ENCODE results near the gene SIK3.

Gene SIK3

DNA sequence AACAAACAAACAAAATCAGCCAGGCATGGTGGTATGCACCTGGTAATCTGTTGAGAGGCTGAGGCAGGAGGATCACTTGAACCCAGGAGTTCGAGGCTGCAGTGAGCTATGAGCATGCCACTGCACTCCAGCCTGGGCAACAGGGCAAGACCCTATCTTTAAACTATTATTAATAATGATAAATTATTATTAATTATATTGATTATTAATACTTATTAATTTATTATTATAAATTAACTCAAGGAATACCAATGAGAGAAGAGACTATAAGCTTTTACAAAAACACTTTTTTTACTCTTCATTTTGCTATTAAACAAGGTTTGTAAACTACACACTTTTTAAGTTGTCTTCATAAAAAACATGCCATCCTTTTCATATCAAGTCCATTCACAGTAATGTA lies 163.1 kb downstream of the SIK3 start:
- peaks cover 11 to 13% of the 10 kb centered on the region in 2 donors for H3K9me3 Mint-ChIP-seq
- no peak for ATAC-seq
- H3K4me1 Mint-ChIP-seq = peaks cover 32% of the 10 kb centered on the region
- H3K27ac Mint-ChIP-seq = no peak overlapping the region
- DNase-seq = no peak
- no peak overlapping the region for H3K4me3 Mint-ChIP-seq
- no peaks in the 10 kb centered on the region for H3K27me3 Mint-ChIP-seq

DNA sequence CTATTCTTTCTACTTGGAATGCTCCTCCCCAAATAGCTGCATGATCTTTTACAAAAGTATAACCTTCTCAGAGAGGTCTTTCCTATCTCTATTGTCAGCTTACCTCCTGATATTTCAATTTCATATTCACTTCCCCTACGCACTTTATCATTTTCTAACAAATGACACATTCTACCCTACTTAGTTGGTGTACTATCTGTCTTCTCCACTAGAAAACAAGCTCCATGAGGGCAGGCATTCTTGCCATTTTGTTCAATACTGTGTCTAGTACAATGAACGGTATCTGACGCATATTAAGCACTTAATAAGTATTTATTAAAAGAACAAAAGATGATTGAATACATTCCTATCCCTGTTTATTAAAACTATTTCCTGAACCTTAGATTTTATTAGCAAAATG lies 164.3 kb downstream of the SIK3 start:
- Mint-ChIP-seq H3K4me1 (peaks cover 43% of the 10 kb centered on the region), H3K27ac (no peak overlapping the region), H3K9me3 (peaks cover 11 to 13% of the 10 kb centered on the region in 2 donors), H3K27me3 (no peaks in the 10 kb centered on the region), H3K4me3 (no peak overlapping the region)
- DNase-seq (no peak), ATAC-seq (no peak)

DNA sequence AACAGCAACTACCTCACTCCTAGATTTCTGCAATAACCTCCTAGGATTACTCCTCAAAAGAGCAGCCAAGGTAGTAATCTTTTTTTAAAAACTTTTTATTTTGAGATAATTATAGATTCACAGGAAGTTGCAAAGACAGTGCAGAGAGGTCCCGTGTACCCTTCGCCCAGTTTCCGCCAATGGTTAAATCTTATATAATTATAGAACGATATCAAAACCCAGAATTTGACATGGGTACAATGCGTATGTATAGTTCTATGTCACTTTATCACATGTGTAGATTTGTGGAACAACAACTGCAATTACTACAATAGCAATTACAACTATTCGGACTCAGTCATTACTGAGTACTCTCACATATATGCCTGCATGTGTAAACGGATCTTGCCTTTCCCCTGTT lies 166.0 kb downstream of the SIK3 start:
- ATAC-seq (no peak), DNase-seq (no peak)
- Mint-ChIP-seq H3K9me3 (peaks cover 11 to 13% of the 10 kb centered on the region in 2 donors), H3K4me1 (peaks cover 61% of the 10 kb centered on the region), H3K27me3 (no peaks in the 10 kb centered on the region), H3K27ac (peak overlapping the region; percentile 13 to 96), H3K4me3 (peak overlapping the region; percentile 58 to 74)

DNA sequence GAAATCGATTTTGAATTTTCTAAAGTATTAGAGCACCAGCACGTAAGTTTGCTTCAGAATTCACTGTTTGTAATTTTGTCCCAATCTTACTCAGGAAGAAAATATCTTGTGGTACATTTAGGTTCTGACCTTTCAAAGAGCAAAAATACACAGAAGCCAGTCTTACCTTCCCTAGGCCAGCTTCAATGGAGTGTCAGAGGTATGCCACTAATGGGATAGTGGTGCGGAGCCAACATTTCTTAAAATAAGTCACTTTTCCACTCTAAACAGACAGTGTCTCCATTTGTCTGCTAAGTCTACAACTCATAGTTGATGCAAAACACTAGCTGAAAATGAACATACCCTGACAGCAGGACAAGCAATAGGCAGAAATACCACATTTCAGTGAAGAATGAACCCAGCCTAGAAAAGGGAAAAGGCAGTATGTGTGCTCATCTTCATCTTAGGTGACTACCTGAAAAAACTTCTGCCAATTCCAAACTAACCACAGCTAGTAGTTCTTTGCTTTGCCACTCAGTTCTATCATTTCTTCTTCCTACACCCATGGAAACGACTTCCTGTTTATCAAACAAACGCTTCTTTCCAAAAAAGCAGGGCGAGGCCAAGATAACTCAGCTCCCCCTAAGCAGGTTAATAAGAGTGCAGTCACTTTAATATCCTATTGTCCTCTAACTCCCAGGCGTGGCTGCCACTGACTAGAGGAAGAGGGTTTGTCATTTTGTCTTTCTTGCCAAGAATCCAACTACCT lies 166.8 kb downstream of the SIK3 start:
- peak in 1 of 2 donors; percentile 44 for DNase-seq
- peak overlapping the region; percentile 58 to 74 for H3K4me3 Mint-ChIP-seq
- H3K4me1 Mint-ChIP-seq = peaks cover 69% of the 10 kb centered on the region
- peak; percentile 82 for ATAC-seq
- no peaks in the 10 kb centered on the region for H3K27me3 Mint-ChIP-seq
- H3K27ac Mint-ChIP-seq = peak overlapping the region; percentile 13 to 96
- H3K9me3 Mint-ChIP-seq = peaks cover 11 to 13% of the 10 kb centered on the region in 2 donors

DNA sequence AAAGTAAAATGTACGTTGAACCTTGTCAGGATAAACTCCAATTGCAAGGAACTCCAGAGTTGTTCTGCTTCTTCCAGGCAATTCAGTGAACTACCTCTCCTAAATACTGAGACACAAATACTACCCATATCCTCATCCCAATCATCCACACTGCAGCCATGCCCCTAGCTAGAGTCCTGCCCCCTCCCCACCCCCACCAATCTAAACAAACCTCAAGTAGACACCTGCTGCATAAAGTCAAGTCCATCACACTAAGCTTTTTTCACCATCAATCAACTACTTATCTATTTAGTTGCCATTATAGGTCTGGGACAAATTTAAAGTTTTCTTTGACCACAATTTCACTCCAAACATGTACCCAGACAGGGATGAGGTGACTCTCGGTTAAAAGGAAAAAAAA lies 167.6 kb downstream of the SIK3 start:
- peak overlapping the region in 1 of 2 donors; percentile 31 for H3K27ac Mint-ChIP-seq
- no peak for DNase-seq

DNA sequence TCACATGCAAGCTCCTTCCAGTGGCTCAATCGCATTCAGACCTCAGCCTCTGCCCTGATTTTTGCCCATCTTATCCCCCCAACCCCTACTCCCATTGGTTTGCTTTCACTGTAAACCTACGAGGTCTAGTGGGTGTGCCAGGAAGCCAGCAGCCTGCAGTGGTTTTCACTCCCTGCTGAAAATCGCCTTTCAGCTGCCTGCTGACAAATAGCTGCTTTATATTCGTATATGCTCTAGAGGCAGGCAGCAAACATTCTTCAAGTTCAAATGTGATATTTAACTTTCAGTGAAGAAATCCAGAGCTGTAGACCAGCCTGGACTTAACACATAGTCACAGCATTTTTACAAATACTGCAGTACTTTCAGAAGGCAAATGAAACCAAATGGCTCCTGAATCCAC lies 168.1 kb downstream of the SIK3 start:
- DNase-seq (no peak), ATAC-seq (no peak)
- Mint-ChIP-seq H3K27ac (peak overlapping the region; percentile 31 to 59), H3K9me3 (peaks cover 11 to 13% of the 10 kb centered on the region in 2 donors), H3K4me1 (peaks cover 80% of the 10 kb centered on the region), H3K27me3 (no peaks in the 10 kb centered on the region), H3K4me3 (peak overlapping the region; percentile 58 to 74)

More for the DNA sequence above, 167.6 kb downstream of the SIK3 start:
- Mint-ChIP-seq H3K4me3 (peak overlapping the region; percentile 58 to 74), H3K4me1 (peaks cover 77% of the 10 kb centered on the region), H3K9me3 (peaks cover 11 to 13% of the 10 kb centered on the region in 2 donors), H3K27me3 (no peaks in the 10 kb centered on the region)
- ATAC-seq = no peak

DNA sequence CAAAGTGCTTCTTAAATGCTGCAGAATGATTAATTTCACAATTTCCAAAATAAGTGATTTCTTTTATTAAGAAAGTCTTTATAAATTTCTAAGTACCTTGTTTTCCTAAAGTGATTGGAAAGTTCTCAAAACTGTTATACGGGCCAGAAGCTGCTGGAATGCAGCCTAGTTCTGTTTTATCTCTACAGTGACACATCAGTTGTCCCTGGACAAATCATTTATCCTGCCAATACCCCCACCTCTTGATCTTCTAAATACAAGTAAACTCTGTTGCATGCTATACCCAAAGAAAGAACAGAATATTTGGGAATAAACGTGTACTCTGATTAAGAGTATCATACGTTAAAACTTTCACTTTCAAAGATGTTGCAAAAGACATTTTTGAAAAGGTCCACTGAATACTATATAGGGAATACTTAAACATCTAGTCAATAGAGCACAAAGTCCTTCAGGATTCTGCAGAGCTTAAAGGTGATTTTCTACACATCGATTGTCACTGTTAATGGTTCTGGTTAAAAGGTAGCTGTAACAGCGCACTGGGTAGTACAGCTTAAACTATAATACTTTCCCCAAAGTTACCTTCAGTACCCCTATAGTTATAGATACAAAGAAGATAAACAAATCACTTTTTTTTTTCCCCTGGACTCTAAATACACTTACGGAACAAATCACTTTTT lies 168.7 kb downstream of the SIK3 start:
- Mint-ChIP-seq H3K9me3 (peaks cover 11 to 13% of the 10 kb centered on the region in 2 donors), H3K27me3 (no peaks in the 10 kb centered on the region), H3K4me1 (peaks cover 86% of the 10 kb centered on the region), H3K27ac (peak overlapping the region in 1 of 2 donors; percentile 75), H3K4me3 (peak overlapping the region; percentile 58 to 74)
- DNase-seq (no peak), ATAC-seq (no peak)

DNA sequence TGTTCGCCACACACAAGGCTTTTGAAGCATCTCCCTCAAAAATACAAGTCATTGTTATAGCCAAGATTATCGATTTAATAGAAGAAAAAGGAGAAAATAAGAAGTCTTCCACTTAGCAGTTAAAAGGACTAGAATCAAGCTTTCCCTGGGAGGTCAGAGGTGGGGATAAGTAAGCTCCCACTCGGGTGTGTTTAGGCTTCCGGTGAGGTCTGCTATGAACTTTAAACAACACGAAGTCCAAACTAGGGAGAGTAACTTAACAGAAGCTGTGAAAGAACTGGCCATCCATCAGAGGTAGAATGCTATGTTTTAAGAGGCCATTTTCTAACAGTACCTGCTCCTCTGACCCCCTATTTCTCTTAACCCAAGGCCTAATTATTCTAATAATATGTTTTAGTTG lies 169.4 kb downstream of the SIK3 start:
- Mint-ChIP-seq H3K27me3 (no peaks in the 10 kb centered on the region), H3K4me1 (peaks cover 88% of the 10 kb centered on the region), H3K4me3 (peak overlapping the region in 1 of 2 donors; percentile 27), H3K9me3 (peaks cover 5 to 6% of the 10 kb centered on the region in 2 donors), H3K27ac (peak overlapping the region; percentile 17 to 54)
- no peak for ATAC-seq
- DNase-seq = no peak

DNA sequence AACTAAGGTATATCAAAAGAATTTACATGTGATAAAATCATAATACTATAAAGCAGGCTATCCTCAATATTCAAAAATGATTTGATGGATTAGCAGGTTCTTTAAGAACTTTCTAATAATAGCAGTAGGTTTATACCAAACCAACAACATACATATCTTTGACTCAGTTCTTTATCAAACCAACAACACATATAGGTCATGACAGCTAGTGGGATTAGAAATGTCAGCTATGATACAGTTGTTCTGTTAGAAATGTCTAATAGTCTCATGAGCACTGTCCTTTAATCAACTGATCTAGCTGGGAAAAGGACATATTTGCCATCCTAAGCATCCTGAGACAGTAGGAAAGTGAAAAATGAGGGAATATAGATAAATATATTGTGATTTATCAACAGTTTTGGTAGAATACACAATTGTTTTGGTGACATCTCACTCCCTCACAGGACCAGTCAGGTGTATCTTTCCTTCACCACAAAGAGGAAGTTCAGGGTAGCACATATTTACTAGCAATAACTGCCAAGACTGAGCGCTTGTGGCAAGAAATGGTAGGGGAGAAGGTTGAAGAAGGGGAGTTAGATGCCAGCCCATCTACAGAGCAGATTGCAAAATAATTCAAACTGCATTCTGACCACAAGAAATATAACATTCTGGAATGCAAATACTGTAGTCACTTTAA lies 170.0 kb downstream of the SIK3 start:
- ATAC-seq = peak; percentile 52
- H3K27me3 Mint-ChIP-seq = no peaks in the 10 kb centered on the region
- H3K27ac Mint-ChIP-seq = peak overlapping the region in 1 of 2 donors; percentile 49
- DNase-seq = no peak
- H3K4me1 Mint-ChIP-seq = peaks cover 83% of the 10 kb centered on the region
- H3K4me3 Mint-ChIP-seq = peak overlapping the region in 1 of 2 donors; percentile 19
- no peaks in the 10 kb centered on the region for H3K9me3 Mint-ChIP-seq

DNA sequence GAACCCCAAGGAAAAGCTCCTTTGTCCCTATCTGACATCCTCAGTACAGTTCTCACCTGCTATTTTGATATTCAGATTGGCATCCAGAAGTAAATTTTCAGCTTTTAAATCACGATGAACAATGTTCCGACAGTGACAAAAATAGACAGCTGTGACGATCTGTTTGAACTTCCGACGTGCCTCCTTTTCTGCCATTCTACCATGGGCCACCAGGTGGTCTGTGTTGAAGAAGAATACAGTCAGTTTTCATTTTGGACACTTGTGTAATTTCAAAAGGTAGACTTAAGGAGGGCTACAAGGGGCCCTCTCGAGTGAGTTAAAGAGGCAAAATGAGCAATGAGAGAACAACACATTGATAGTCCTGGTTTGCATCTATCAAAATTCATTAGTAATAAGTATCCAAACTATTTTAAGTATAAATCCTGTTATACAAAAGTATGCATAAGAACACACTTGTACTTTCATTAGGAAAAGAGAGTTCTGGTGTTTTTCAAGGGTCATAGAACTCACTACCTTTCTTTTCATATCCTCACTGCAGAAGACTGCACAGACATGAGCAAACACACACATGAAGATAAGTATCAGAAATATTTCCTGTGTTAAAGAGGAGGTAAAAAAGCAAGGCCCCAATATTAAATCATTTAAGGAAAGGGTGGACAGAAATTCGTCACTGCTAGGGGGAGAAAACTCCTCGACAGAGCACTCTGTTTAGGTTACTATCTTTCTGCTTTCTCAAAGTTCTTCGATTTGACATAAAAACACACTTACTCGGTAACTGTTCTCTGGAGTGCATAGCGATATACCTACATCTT lies 170.9 kb downstream of the SIK3 start:
- no peaks in the 10 kb centered on the region for H3K27me3 Mint-ChIP-seq
- peak; percentile 58 for ATAC-seq
- peak; percentile 37 to 51 for DNase-seq
- H3K27ac Mint-ChIP-seq = peak overlapping the region; percentile 4 to 49
- no peaks in the 10 kb centered on the region for H3K9me3 Mint-ChIP-seq
- peak overlapping the region; percentile 42 to 51 for H3K4me3 Mint-ChIP-seq
- H3K4me1 Mint-ChIP-seq = peaks cover 79% of the 10 kb centered on the region

DNA sequence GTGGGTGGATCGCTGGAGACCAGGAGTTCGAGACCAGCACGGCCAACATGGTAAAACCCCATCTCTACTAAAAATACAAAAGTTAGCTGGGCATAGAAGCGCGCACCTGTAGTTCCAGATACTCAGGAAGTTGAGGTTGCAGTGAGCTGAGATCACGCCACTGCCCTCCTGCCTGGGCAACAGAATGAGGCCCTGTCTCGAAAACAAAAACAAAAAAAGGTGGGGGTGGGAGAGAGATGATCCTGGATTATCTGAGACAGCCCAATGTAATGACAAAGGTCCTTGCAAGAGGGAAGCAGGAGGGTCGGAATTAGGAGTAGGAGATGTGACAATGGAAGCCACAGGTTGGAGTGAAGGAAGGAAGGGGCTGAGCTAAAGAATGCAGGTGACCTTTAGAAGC lies 173.2 kb downstream of the SIK3 start:
- Mint-ChIP-seq H3K4me3 (peak overlapping the region; percentile 68 to 70), H3K4me1 (peaks cover 60% of the 10 kb centered on the region)
- no peak for DNase-seq

DNA sequence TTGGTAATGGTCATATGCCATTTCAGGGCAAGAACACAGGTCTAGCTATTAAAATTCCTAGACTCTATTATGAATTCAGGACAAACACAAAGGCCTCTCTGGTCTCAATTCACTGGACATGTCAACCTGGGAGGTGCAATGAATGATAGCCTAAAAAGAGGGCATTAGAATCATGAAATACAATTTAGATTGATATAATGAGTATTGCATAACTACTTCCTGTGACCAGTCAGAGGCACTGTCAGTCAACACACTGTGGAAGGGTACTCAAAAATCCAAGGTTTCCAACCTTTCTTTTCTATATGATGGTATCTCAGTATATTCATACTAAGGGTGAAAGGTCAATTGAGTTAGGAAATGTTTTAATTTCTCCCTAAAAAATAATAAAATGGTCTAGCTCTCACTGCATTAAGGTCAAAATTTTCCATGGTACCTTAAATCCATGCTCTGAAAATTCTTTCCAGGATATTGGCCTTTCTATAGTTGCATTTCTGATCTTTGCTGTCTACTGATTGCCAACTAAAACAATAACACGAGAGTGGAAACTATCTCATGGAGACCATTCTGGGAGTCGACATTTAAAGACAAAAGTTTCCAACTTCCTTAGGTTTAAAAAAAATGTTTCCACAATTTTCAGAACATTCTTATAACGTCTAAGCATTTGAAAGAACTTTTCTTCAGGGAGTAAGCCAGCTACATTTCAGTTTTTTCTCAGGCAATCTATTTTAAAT lies 179.1 kb downstream of the SIK3 start:
- H3K27me3 Mint-ChIP-seq = no peaks in the 10 kb centered on the region
- peaks cover 10% of the 10 kb centered on the region for H3K4me1 Mint-ChIP-seq
- no peak overlapping the region for H3K4me3 Mint-ChIP-seq
- DNase-seq (no peak), ATAC-seq (no peak)
- no peak overlapping the region for H3K27ac Mint-ChIP-seq
- H3K9me3 Mint-ChIP-seq = no peaks in the 10 kb centered on the region

More for the DNA sequence above, 173.2 kb downstream of the SIK3 start:
- ATAC-seq = peak; percentile 53
- Mint-ChIP-seq H3K9me3 (no peaks in the 10 kb centered on the region), H3K27ac (peak overlapping the region; percentile 91 to 95), H3K27me3 (no peaks in the 10 kb centered on the region)

DNA sequence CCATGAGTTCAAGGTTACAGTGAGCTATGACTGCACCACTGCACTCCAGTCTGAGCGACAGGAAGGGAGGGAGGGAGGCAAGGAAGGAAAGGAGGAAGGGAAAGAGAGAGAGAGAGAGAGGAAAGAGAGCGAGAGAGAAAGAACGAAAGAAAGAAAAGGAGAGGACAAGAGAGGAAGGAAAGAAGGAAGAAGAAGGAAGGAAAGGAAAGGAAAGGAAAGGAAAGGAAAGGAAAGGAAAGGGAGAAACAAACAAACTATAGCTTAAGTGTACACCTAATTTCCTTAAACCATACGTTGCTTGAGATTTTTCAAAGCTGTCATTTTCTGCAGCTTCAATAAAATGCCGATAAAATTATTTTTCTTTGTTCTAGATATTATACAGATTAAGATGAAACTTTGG lies 180.6 kb downstream of the SIK3 start:
- Mint-ChIP-seq H3K4me1 (peaks cover 10% of the 10 kb centered on the region), H3K4me3 (no peak overlapping the region), H3K27ac (no peak overlapping the region), H3K9me3 (no peaks in the 10 kb centered on the region), H3K27me3 (no peaks in the 10 kb centered on the region)
- ATAC-seq = no peak
- DNase-seq = no peak

DNA sequence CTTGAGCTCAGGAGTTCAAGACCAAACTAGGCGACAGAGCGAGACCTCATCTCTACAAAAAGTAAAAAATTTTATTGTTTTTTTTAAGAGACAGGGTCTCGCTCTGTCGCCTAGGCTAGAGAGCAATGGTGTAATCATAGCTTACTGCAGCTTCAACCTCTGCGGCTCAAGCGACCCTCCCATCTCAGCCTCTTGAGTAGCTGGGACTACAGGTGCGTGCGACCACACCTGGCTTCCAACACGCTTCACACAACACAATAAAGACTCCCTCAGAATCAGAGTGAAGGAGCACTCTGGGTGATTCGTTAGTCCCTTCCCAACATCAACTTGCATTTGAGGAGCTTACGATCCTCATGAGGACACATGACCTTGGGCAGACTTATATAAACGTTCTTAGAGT lies 181.3 kb downstream of the SIK3 start:
- H3K4me3 Mint-ChIP-seq = no peak overlapping the region
- H3K27ac Mint-ChIP-seq = no peak overlapping the region
- ATAC-seq = no peak
- no peaks in the 10 kb centered on the region for H3K9me3 Mint-ChIP-seq
- H3K4me1 Mint-ChIP-seq = peaks cover 10% of the 10 kb centered on the region
- no peaks in the 10 kb centered on the region for H3K27me3 Mint-ChIP-seq
- no peak for DNase-seq

Measured in stimulated activated naive CD8-positive, alpha-beta T cell treated with anti-CD3 and anti-CD28 coated beads, Interleukin-15, amount 100 ng/mL, for 72 hours (primary cell).